ENCODE results near the gene NPY2R. TPM values are rescaled to one million over a fixed set of nuclear protein-coding genes. Genes with fewer than 3 reads are reported as not detected.

Gene NPY2R
- total RNA-seq, 1 experiment from 2014 or later: not detected

GRCh38 chr4:155241225-155241624 lies 32.8 kb downstream of the NPY2R start:
- H3K27me3 Mint-ChIP-seq (ENCODE audit: insufficient read depth, unreplicated experiment): no peaks in the 10 kb centered on the region
- no peak for TF ChIP-seq CTCF (IDR thresholded peaks at IDR 0.05; ENCODE audit: insufficient read depth in 1 of 2, low read depth in 1 of 2, low read length in 1 of 2, severe bottlenecking in 1 of 2, unreplicated experiment in 1 of 2)
- no TSS peak for BruUV-seq (replicated peaks)
- no peak overlapping the region for H3K4me3 ChIP-seq (ENCODE audit: low read depth, low read length)
- no peaks in the 10 kb centered on the region for H3K36me3 Mint-ChIP-seq (ENCODE audit: insufficient read depth, unreplicated experiment)
- intact Hi-C loops (cut with micrococcal nuclease; ENCODE audit: unreplicated experiment): loop anchor here (10.0 kb wide), 1 partner anchor 114 kb away; no protein-coding TSS in a partner anchor
- H3K4me1 ChIP-seq: no peaks in the 10 kb centered on the region
- ChIA-PET POLR2A (no interaction called here), CTCF (no interaction called here)
- no peak for DNase-seq
- no peak overlapping the region for H3K4me3 Mint-ChIP-seq (ENCODE audit: unreplicated experiment)
- H3K9me3 ChIP-seq: no peaks in the 10 kb centered on the region
- peaks cover 10% of the 10 kb centered on the region for H3K9me3 Mint-ChIP-seq (ENCODE audit: unreplicated experiment)
- no peak overlapping the region for H3K27ac Mint-ChIP-seq (ENCODE audit: unreplicated experiment)
- H3K27me3 ChIP-seq (replicated peaks; ENCODE audit: control insufficient read depth, insufficient read depth, low read length): no peaks in the 10 kb centered on the region
- no peaks in the 10 kb centered on the region for H3K4me1 Mint-ChIP-seq (ENCODE audit: low read depth, unreplicated experiment)
- no peaks in the 10 kb centered on the region for H3K36me3 ChIP-seq (ENCODE audit: control insufficient read depth, insufficient read depth, low read length)

GRCh38 chr4:155241664-155242063 lies 33.2 kb downstream of the NPY2R start:
- Mint-ChIP-seq H3K36me3 (ENCODE audit: insufficient read depth, unreplicated experiment) (no peaks in the 10 kb centered on the region), H3K4me3 (ENCODE audit: unreplicated experiment) (no peak overlapping the region), H3K4me1 (ENCODE audit: low read depth, unreplicated experiment) (no peaks in the 10 kb centered on the region), H3K27me3 (ENCODE audit: insufficient read depth, unreplicated experiment) (no peaks in the 10 kb centered on the region), H3K9me3 (ENCODE audit: unreplicated experiment) (peaks cover 10% of the 10 kb centered on the region), H3K27ac (ENCODE audit: unreplicated experiment) (no peak overlapping the region)
- no peak for TF ChIP-seq CTCF (IDR thresholded peaks at IDR 0.05; ENCODE audit: insufficient read depth in 1 of 2, low read depth in 1 of 2, low read length in 1 of 2, severe bottlenecking in 1 of 2, unreplicated experiment in 1 of 2)
- no peak for DNase-seq
- Histone ChIP-seq H3K9me3 (no peaks in the 10 kb centered on the region), H3K4me3 (ENCODE audit: low read depth, low read length) (no peak overlapping the region), H3K27me3 (replicated peaks; ENCODE audit: control insufficient read depth, insufficient read depth, low read length) (no peaks in the 10 kb centered on the region), H3K36me3 (ENCODE audit: control insufficient read depth, insufficient read depth, low read length) (no peaks in the 10 kb centered on the region), H3K4me1 (no peaks in the 10 kb centered on the region)
- intact Hi-C loops (cut with micrococcal nuclease; ENCODE audit: unreplicated experiment): loop anchor here (10.0 kb wide), 1 partner anchor 113 kb away; no protein-coding TSS in a partner anchor
- ChIA-PET POLR2A (no interaction called here), CTCF (no interaction called here)
- no TSS peak for BruUV-seq (replicated peaks)

GRCh38 chr4:155245105-155245504 lies 36.7 kb downstream of the NPY2R start:
- H3K36me3 ChIP-seq (ENCODE audit: control insufficient read depth, insufficient read depth, low read length): no peaks in the 10 kb centered on the region
- H3K27ac Mint-ChIP-seq (ENCODE audit: unreplicated experiment): no peak overlapping the region
- ChIA-PET CTCF (no interaction called here), POLR2A (no interaction called here)
- intact Hi-C loops (cut with micrococcal nuclease; ENCODE audit: unreplicated experiment): loop anchor here (10.0 kb wide), 1 partner anchor 110 kb away; no protein-coding TSS in a partner anchor
- no TSS peak for BruUV-seq (replicated peaks)
- peaks cover 10% of the 10 kb centered on the region for H3K9me3 Mint-ChIP-seq (ENCODE audit: unreplicated experiment)
- H3K9me3 ChIP-seq: no peaks in the 10 kb centered on the region
- DNase-seq: no peak
- H3K4me3 Mint-ChIP-seq (ENCODE audit: unreplicated experiment): no peak overlapping the region
- H3K27me3 ChIP-seq (replicated peaks; ENCODE audit: control insufficient read depth, insufficient read depth, low read length): no peaks in the 10 kb centered on the region
- no peak overlapping the region for H3K4me3 ChIP-seq (ENCODE audit: low read depth, low read length)
- no peaks in the 10 kb centered on the region for H3K36me3 Mint-ChIP-seq (ENCODE audit: insufficient read depth, unreplicated experiment)
- no peaks in the 10 kb centered on the region for H3K4me1 Mint-ChIP-seq (ENCODE audit: low read depth, unreplicated experiment)
- no peaks in the 10 kb centered on the region for H3K4me1 ChIP-seq
- no peaks in the 10 kb centered on the region for H3K27me3 Mint-ChIP-seq (ENCODE audit: insufficient read depth, unreplicated experiment)
- TF ChIP-seq CTCF (IDR thresholded peaks at IDR 0.05; ENCODE audit: insufficient read depth in 1 of 2, low read depth in 1 of 2, low read length in 1 of 2, severe bottlenecking in 1 of 2, unreplicated experiment in 1 of 2): no peak
